Muscle layer of duodenum (tissue), 2 donors: Measurements from ENCODE around the gene DNAJB5.
A peak's percentile ranks its signal among the peaks of the same experiment; 100 is the strongest.

Experiments used
- H3K27ac ChIP-seq: one replicate; pipeline ENCODE4 v1.7.0; 2013; ENCODE audit warnings: mild to moderate bottlenecking, low read length
- H3K27me3 ChIP-seq: one replicate; pipeline ENCODE4 v1.7.0; 2013; ENCODE audit warnings: low read depth, mild to moderate bottlenecking, control low read depth, low read length
- H3K36me3 ChIP-seq, 2 donors: one replicate each; pipeline ENCODE4 v1.7.0; 2013; ENCODE audit warnings: low read length in 2 of 2, control low read depth in 1 of 2, mild to moderate bottlenecking in 1 of 2; ENCODE audit not compliant: insufficient read depth in 2 of 2, control insufficient read depth in 1 of 2
- H3K4me1 ChIP-seq, 2 donors: one replicate each; pipeline ENCODE4 v1.7.0; 2013; ENCODE audit warnings: low read length in 2 of 2, mild to moderate bottlenecking in 2 of 2, control low read depth in 1 of 2, moderate library complexity in 1 of 2; ENCODE audit not compliant: insufficient read depth in 2 of 2, control insufficient read depth in 1 of 2
- H3K4me3 ChIP-seq, 2 donors: one replicate each; pipeline ENCODE4 v1.7.0; 2013; ENCODE audit warnings: low read length in 2 of 2, low read depth in 1 of 2, mild to moderate bottlenecking in 1 of 2
- H3K9me3 ChIP-seq, 2 donors: one replicate each; pipeline ENCODE4 v1.7.0; 2013; ENCODE audit warnings: low read length in 2 of 2, control low read depth in 1 of 2, mild to moderate bottlenecking in 1 of 2; ENCODE audit not compliant: control insufficient read depth in 1 of 2
- donor health status: healthy.

Gene DNAJB5

DNA sequence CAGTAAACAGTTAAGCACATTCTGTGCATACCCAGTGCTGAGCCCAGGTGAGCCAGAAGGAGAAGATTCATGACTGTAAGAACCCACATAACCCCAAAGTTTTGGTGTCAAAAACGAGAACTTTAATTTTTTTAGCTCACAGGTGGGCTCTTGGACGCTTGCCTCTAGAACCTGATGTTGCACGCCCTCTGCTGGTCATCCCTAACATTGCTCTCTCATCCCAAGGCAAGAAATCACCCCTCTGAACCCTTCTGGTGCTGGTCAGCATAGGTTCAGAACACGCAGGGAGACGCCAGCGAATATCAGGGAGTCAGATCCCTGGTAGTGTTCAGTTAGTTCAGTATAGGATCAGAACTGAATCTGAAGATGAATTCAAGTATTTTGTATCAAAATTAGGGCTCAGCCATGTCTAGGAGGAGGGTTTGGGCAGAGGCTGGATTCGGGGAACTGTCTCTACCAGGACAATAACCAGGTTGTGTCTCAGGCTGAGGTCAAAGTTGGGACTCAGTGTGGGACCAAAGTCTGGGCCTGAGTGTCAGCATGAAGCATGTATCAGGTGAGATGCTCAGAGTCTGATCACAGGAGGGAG, 4.1 kb upstream of the DNAJB5 start:
- Histone ChIP-seq H3K4me1 (peaks cover 0 to 7% of the 10 kb centered on the region in 2 donors), H3K9me3 (no peaks in the 10 kb centered on the region), H3K4me3 (no peak overlapping the region), H3K27ac (no peak overlapping the region), H3K36me3 (no peaks in the 10 kb centered on the region), H3K27me3 (no peaks in the 10 kb centered on the region)

DNA sequence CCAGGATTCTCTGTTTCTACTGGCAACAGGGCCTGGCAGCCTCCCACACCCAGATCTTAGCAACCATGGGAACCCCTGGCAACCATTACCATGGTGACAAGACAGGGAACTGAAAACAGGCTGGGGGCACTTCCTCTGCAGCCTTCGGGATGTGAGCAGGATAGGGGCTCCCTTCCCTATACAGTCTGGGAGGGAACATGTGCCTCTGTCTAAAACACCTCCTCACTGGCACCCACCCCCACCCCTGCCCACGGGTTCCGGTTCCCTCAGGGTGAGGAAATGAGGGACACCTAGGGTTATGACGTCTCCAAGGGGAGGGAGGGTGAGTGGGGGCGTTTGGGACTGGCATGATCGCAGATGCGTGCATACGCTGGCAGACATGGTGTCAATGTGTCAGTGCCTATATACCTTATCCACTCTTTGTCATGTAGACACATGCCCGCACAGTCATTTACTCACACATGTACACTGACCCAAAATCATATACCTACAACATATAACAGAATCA, 3.0 kb upstream of the DNAJB5 start:
- Histone ChIP-seq H3K4me3 (no peak overlapping the region), H3K4me1 (peaks cover 4 to 16% of the 10 kb centered on the region in 2 donors), H3K36me3 (no peaks in the 10 kb centered on the region), H3K27ac (no peak overlapping the region), H3K9me3 (no peaks in the 10 kb centered on the region), H3K27me3 (no peaks in the 10 kb centered on the region)

DNA sequence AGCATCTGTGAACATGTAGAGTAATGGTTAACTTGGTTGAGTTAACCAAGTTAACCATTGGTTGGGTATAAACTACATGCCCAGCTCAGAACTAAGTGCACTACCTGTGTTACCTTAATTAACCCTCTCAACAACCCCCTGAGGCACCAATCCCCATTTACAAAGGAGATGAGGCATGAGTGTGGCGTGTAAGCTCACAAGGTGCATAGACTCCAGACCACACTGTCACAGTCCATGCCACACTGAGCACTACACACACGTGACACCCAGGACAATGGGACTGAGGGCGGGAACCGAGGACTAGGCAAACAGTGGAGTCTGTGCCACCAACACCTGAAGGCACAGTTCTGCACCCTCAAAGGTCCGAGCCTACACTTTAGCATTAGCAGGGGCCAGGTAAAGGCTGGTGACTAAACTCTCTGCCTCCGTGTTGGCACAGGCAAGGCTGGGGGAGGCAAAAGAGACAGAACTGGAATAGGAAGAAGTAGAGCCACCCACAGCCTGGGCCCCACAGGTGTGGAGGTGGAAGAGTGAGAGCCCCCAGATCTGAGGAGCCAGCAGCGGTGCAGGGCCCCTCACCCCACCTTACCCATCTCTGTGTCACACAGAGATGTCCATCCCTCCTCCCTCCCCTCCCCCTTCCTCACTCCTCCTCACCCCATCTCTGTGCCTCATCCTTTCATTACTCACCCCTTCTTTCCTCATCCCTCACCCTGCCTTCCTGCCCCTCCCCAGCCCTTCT, 2.2 kb upstream of the DNAJB5 start:
- Histone ChIP-seq H3K4me3 (no peak overlapping the region), H3K27me3 (no peaks in the 10 kb centered on the region), H3K9me3 (no peaks in the 10 kb centered on the region), H3K36me3 (no peaks in the 10 kb centered on the region), H3K4me1 (peaks cover 8 to 23% of the 10 kb centered on the region in 2 donors), H3K27ac (no peak overlapping the region)

DNA sequence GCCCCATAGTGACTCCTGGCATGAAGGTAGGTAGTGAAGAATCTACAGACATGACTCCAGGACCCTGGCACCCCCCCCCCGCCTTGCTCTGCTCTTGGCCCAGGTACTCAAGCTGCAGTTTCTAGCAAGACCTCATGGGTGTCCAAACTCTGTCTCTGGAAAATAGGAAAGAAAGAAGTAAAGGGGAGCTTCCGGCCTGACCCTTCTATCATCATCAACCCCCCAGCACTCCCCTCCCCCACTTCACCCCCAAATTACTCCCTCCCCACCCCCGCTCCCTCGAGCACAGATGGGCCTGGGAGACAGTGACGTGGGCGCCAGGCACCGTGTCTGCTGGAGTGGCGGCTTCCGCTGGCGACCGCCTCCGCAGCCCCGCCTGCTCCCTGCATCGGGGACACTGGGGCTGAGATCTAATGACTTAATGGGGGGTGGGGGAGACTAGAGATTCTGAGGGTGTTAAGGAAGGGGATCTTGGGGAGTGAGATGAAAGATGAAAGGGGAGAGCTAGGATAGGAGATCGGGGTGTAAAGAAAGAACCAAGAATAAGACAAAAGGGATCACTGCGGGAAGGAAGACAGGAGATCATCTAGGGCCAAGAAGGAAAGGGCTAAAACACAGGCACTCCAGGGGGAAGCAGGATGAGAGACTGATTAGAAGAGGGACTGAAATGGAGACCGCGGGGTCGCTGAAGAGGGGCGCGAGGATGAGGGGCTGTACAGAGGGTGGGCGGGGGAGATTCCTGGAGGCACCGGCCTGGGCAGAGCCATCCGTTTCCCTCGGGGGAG, 1.1 kb upstream of the DNAJB5 start:
- H3K36me3 ChIP-seq, result no peaks in the 10 kb centered on the region
- H3K4me1 ChIP-seq, result peaks cover 17 to 28% of the 10 kb centered on the region in 2 donors
- no peaks in the 10 kb centered on the region for H3K9me3 ChIP-seq
- H3K27ac ChIP-seq, result peak overlapping the region; percentile 85
- H3K27me3 ChIP-seq, result no peaks in the 10 kb centered on the region
- H3K4me3 ChIP-seq, result peak overlapping the region; percentile 64 to 80

DNA sequence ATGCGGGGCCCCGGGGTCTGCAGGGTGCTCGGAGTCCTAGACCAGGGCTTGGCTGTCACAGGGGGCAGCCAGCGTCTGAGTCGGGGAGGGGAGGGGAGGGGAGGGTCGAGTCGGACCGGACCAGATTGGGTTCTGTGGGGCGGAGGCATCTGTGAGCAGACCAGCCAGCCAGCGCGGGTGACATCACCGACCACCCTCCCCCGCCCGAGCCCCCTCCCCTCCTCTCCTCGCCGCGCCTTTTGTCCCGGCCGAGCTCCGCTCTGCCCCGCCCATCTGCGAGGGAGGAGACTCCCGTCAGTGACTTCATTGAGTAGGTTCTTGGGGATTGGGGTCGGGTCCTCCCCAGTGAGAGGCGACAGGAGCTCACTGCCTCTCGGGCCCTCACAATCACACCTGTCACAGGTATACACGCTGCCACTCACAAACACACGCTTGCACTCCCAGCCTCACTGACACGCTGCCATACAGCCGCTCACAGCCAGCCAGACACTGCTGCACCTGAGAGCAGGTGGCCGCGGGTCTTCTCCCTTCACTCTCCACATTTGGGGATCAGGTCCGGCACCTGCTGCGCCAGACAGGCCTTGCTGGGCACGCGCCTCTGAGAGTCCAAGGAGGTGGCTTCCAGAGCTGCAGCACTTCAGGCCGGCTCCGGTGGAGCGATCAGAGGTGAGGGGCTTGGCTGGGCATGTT, 546 bp downstream of the DNAJB5 start:
- peak overlapping the region; percentile 55 to 80 for H3K4me3 ChIP-seq
- H3K27me3 ChIP-seq, result no peaks in the 10 kb centered on the region
- H3K36me3 ChIP-seq, result peaks cover 0 to 4% of the 10 kb centered on the region in 2 donors
- H3K4me1 ChIP-seq, result peaks cover 33 to 45% of the 10 kb centered on the region in 2 donors
- peak overlapping the region; percentile 99 for H3K27ac ChIP-seq
- no peaks in the 10 kb centered on the region for H3K9me3 ChIP-seq

DNA sequence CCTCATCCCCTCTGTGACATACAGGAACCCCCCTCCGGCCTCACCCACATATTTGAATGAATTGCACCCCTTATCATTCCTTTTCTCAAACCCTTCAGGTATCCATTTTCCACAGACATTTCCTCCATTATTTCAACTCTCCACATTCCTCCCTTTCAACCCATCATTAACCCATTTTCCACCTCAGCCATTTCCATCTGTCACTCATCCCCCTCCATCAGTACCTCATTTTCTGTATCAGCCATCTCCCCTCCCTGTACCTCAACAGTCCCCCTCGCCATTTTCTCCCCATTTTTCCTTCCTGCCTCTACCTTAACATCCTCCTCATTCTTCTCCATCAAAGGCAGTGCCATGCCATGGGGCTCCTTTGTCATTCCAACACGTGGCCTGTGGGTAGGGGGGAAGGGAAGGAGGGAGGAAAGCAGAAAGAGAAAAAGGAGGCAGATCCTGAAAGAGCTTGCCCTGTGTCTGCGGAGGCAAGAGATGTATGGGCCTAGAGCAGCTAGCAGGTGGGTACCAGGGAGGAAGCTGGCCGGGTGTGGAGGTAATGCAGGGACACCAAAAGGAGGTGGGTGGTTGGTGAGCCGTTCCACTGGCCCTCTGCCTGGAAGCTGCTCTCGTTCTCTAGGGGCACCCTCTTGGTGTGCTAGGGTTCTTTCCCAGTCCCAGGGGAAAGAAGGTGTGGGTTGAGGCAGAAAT, 1.5 kb downstream of the DNAJB5 start:
- Histone ChIP-seq H3K27ac (peak overlapping the region; percentile 99), H3K4me3 (peak overlapping the region; percentile 55 to 80), H3K27me3 (no peaks in the 10 kb centered on the region), H3K9me3 (no peaks in the 10 kb centered on the region), H3K4me1 (peaks cover 37 to 54% of the 10 kb centered on the region in 2 donors), H3K36me3 (peaks cover 6 to 9% of the 10 kb centered on the region in 2 donors)

DNA sequence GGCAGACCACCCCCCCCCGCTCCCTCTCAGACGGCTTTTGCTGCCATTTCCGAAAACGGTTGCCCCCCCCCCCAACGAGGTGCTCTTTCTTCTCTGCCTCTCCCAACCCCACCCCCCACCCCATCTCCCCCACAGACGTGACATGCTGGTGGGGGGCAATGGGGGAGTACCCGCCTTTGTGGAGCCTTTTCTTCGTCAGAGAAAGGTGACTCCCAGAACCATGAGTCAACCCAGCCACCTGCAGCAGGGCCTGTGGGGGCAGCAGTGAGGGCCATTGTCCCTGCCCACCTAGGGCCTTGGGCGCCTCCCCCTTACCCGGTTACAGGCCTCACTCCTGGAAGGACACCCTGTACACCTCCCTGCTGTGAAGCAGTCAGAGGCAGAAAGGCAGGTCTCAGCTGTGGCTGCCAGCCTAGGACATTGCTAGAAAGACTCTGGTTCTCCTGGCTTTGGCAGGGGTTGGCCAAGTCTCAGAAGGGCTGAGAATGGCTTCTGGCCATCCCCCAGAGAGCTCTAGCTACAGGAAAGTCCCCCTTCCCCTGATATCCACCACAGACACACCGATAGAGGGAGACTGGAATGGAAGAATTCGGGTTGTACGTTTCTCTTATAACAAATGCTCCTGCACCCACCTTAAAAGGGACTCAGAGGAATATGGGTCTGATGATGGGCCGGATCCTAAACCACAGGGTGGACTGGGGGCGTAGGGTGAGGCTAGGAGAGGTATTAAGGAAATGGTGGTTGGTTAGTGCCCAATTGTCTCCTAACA, 2.2 kb downstream of the DNAJB5 start:
- peak overlapping the region; percentile 99 for H3K27ac ChIP-seq
- peaks cover 13 to 15% of the 10 kb centered on the region in 2 donors for H3K36me3 ChIP-seq
- no peaks in the 10 kb centered on the region for H3K9me3 ChIP-seq
- H3K4me1 ChIP-seq, result peaks cover 37 to 55% of the 10 kb centered on the region in 2 donors
- H3K4me3 ChIP-seq, result peak overlapping the region in 1 of 2 donors; percentile 80
- H3K27me3 ChIP-seq, result no peaks in the 10 kb centered on the region

DNA sequence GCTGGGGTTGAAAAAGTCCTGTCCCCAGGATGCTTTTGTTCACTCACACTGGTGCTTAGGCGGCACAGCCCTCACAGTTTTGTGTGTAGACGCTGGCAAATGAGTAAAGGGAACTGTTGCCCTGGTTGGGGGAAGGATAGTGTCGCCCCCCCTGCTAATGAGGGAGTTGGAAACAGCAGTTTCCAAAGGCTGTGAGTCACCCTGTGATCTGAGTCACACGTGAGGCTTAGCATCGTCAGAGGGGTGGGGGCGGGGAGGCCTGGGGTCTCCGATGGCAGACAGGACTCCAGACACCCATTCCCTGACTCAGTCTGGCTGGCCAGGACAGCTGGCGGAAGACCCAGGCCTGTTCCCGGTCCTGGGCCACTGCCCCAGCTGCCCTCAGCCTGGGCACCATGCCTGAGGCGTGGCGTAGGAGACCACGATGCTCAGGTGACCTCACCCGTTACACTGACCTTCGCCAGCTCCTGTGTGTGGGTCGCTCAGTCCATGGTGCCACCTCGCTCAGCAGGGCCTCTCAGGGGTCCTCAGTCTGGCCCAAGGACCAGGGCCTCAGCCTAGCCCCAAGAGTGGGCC, 2.9 kb downstream of the DNAJB5 start:
- Histone ChIP-seq H3K9me3 (no peaks in the 10 kb centered on the region), H3K4me1 (peaks cover 37 to 59% of the 10 kb centered on the region in 2 donors), H3K27me3 (no peaks in the 10 kb centered on the region), H3K27ac (peak overlapping the region; percentile 99), H3K36me3 (peaks cover 20 to 22% of the 10 kb centered on the region in 2 donors), H3K4me3 (peak overlapping the region in 1 of 2 donors; percentile 49)

DNA sequence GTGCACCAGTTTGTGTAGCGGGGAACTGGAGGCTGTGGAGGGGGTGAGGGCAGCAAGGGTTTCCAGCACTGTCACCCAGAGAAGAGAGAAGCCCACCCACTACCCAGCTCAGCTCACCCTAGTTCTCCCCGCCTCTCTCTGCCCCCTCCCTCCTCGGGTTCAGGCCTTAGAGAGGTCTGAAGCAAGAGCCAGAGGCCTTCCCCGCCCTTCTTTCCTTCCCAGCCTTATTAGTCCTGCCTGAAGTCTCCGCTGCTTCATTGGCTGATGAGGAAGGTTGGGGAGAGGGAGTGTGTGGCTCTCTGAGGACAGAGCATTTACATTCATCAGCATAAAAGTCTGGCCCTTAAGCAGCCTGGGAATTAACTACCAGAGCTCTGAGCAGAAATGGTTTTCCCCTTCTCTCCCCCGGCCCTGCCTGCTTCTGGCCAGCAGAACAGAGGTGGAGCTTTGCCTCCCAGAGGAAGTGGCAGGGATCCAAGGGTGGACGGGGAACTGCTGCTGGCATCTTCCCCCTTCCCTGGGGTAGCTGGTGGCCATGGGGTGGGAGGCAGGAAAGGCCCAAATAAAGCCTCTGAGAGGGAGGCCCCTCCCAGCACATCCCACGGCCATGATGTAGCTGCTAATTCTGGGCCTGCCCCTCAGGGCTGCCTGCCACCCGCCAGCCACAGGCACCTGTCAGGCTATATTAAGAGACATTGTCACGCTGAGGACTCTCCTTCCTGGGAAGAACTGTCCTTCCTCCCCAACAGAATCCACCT, 4.1 kb downstream of the DNAJB5 start:
- Histone ChIP-seq H3K36me3 (peaks cover 26% of the 10 kb centered on the region in 2 donors), H3K4me3 (peak overlapping the region; percentile 10 to 49), H3K4me1 (peaks cover 37 to 63% of the 10 kb centered on the region in 2 donors), H3K27me3 (no peaks in the 10 kb centered on the region), H3K27ac (peak overlapping the region; percentile 99), H3K9me3 (no peaks in the 10 kb centered on the region)
